Keratinocyte (primary cell): ENCODE measurements around the gene ITPA.
"Not testable (repeated sequence)": the region's sequence is repeated elsewhere in the genome, so short reads cannot be mapped to it uniquely, and the experiment has no call there.

Source experiments
- EZH2 ChIP-seq: IDR thresholded peaks from one replicate; pipeline ENCODE4 v1.6.1; 2012; ENCODE audit warnings: inconsistent platforms, mild to moderate bottlenecking, low read length, moderate library complexity
- TF ChIP-seq, protein P1 (sequence below), 3 experiments: IDR thresholded peaks in 1 of 3; conservative IDR thresholded peaks in 1 of 3; optimal IDR thresholded peaks in 1 of 3; 2 replicates in 2 of 3; 3 replicates in 1 of 3; pipeline versions ENCODE3 to v1.5.1; 2011; ENCODE audit warnings: low read length in 3 of 3, mild to moderate bottlenecking in 3 of 3, moderate library complexity in 2 of 3, control low read depth in 1 of 3, inconsistent platforms in 1 of 3; ENCODE audit not compliant: insufficient read depth in 2 of 3; ENCODE audit errors: extremely low read depth in 1 of 3

DNA sequence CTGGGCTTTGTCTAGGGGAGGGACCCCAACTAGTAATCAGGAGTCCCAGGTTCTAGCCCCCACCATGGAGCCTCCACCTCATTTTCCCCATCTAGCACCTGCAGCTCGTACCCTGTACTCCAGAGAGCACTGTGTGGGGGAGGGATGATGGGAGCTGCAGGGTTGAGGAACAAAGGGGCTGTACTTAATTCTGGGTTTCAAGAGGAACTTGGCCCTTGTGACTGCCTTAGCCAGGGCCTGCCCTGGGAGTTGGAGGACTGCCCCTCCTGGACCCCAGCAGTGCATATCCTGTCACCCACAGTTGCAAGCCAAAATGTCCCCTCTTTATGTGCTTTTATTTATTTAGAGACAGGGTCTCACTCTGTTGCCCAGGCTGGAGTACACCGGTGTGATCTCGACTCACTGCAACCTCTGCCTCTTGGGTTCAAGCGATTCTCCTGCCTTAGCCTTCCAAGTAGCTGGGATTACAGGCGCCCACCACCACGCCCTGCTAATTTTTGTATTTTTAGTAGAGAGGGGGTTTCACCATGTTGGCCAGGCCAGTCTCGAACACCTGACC is 6.1 kb downstream of the ITPA start:
- TF ChIP-seq, protein P1, sequence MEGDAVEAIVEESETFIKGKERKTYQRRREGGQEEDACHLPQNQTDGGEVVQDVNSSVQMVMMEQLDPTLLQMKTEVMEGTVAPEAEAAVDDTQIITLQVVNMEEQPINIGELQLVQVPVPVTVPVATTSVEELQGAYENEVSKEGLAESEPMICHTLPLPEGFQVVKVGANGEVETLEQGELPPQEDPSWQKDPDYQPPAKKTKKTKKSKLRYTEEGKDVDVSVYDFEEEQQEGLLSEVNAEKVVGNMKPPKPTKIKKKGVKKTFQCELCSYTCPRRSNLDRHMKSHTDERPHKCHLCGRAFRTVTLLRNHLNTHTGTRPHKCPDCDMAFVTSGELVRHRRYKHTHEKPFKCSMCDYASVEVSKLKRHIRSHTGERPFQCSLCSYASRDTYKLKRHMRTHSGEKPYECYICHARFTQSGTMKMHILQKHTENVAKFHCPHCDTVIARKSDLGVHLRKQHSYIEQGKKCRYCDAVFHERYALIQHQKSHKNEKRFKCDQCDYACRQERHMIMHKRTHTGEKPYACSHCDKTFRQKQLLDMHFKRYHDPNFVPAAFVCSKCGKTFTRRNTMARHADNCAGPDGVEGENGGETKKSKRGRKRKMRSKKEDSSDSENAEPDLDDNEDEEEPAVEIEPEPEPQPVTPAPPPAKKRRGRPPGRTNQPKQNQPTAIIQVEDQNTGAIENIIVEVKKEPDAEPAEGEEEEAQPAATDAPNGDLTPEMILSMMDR (optimal IDR thresholded peaks at IDR 0.05 in 1 of 3, IDR thresholded peaks at IDR 0.05 in 1 of 3, conservative IDR thresholded peaks at IDR 0.05 in 1 of 3; ENCODE audit: extremely low read depth in 1 of 3, insufficient read depth in 2 of 3, low read length in 3 of 3): not testable (repeated sequence)
- not testable (repeated sequence) for TF ChIP-seq EZH2
